Gastroesophageal sphincter (tissue), 4 donors: ENCODE results near the gene PRDM16. TPM values are rescaled to one million over a fixed set of nuclear protein-coding genes. Genes with fewer than 3 reads are reported as not detected.

Source experiments
- ATAC-seq: fragments of 150-250 bp; one replicate; pipeline ENCODE4 v1.9.1; 2016; ENCODE audit warnings: mild to moderate bottlenecking, moderate library complexity
- H3K27ac ChIP-seq, 4 donors: fragments of 200-600 bp; sonication (generic) in 3 of 4; 1 replicate in 3 of 4; 2 replicates in 1 of 4; pipeline ENCODE4 v1.5.1; 2016 to 2019
- H3K27me3 ChIP-seq: fragments of 200-600 bp; sonication (generic); one replicate; pipeline ENCODE4 v1.5.1; 2019
- H3K36me3 ChIP-seq, 2 donors: fragments of 200-600 bp; sonication (generic); one replicate each; pipeline ENCODE4 v1.5.1; 2019; ENCODE audit warnings: control low read depth in 1 of 2
- H3K4me1 ChIP-seq, 3 donors: fragments of 200-600 bp; sonication (generic); 1 replicate in 2 of 3; 2 replicates in 1 of 3; pipeline ENCODE4 v1.5.1; 2016 to 2019; ENCODE audit warnings: control low read depth in 2 of 3
- H3K4me3 ChIP-seq, 2 donors: fragments of 200-600 bp; sonication (generic); one replicate each; pipeline ENCODE4 v1.5.1; 2019; ENCODE audit warnings: mild to moderate bottlenecking in 1 of 2, moderate library complexity in 1 of 2
- H3K9me3 ChIP-seq, 3 donors: fragments of 200-600 bp; sonication (generic); one replicate each; pipeline ENCODE4 v1.5.1; 2017 to 2019; ENCODE audit warnings: control low read depth in 2 of 3
- EP300 ChIP-seq: sonication (generic); formaldehyde crosslinking; IDR thresholded peaks from one replicate; pipeline ENCODE4 v1.6.1; 2017; ENCODE audit warnings: antibody characterized with exemption, mild to moderate bottlenecking
- POLR2A ChIP-seq, 2 donors: fragments of 450-650 bp; IDR thresholded peaks; one replicate each; pipeline ENCODE4 v1.6.1; 2017; ENCODE audit warnings: antibody characterized with exemption in 2 of 2, mild to moderate bottlenecking in 2 of 2, moderate library complexity in 1 of 2
- POLR2AphosphoS5 ChIP-seq: sonication (generic); formaldehyde crosslinking; IDR thresholded peaks from one replicate; pipeline ENCODE4 v1.6.1; 2017; ENCODE audit warnings: antibody characterized with exemption
- WGBS, 2 donors: methylation state at CpG; one replicate each; pipeline ENCODE4 v1.1.5; 2018; ENCODE audit warnings: low coverage in 1 of 2; 5-methylcytosine and 5-hydroxymethylcytosine counted together
- total RNA-seq, 4 donors: library from RNA; depleted of rRNA; stranded (reverse); fragments of >200 nt; gene quantifications; one replicate each; pipeline ENCODE4 v1.1.0, GENCODE V29; 2016
- TF ChIP-seq, protein P1 (sequence below), 4 experiments: fragments of 200-600 bp in 2 of 4; fragments of 450-650 bp in 2 of 4; sonication (generic) in 1 of 4; IDR thresholded peaks; one replicate each; pipeline ENCODE4 v1.5.1; 2017 to 2019; ENCODE audit warnings: antibody characterized with exemption in 4 of 4, mild to moderate bottlenecking in 2 of 4, moderate library complexity in 2 of 4

The PRDM16 gene
- total RNA-seq, 4 donors from 2014 or later, result 1.1 to 3.4 (median 1.6) TPM

DNA sequence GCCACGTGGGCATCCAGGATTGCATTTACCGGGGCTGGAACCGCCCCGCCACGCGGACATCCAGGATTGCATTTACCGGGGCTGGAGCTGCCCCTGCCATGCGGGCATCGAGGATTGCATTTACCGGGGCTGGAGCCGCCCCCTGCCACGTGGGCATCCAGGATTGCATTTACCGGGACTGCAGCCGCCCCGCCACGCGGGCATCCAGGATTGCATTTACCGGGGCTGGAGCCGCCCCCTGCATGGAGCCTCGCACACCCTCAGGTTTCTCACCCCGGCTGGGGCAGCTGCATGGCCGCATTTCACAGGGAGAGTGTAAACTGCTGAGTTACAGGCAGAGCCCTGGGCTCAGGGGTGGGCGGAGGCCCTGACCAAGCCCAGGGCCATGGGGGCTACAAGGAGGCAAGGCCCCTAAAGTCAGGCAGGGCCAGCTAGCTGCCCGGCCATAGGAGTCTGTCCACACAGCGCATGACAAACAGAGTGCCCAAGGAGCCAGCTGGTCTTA lies 218.7 kb downstream of the PRDM16 start:
- 80% methylated on average over 1 of the region's 25 CpGs; no CpG with 5 or more reads in 1 of the 2 donors for WGBS, 2 donors
- ATAC-seq, result no peak
- peaks cover 0 to 10% (median 0%) of the 10 kb centered on the region in 3 donors for H3K4me1 ChIP-seq
- no peak overlapping the region for H3K27ac ChIP-seq
- H3K27me3 ChIP-seq, result peaks cover 57% of the 10 kb centered on the region
- H3K9me3 ChIP-seq, result no peaks in the 10 kb centered on the region
- TF ChIP-seq, protein P1, sequence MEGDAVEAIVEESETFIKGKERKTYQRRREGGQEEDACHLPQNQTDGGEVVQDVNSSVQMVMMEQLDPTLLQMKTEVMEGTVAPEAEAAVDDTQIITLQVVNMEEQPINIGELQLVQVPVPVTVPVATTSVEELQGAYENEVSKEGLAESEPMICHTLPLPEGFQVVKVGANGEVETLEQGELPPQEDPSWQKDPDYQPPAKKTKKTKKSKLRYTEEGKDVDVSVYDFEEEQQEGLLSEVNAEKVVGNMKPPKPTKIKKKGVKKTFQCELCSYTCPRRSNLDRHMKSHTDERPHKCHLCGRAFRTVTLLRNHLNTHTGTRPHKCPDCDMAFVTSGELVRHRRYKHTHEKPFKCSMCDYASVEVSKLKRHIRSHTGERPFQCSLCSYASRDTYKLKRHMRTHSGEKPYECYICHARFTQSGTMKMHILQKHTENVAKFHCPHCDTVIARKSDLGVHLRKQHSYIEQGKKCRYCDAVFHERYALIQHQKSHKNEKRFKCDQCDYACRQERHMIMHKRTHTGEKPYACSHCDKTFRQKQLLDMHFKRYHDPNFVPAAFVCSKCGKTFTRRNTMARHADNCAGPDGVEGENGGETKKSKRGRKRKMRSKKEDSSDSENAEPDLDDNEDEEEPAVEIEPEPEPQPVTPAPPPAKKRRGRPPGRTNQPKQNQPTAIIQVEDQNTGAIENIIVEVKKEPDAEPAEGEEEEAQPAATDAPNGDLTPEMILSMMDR (IDR thresholded peaks at IDR 0.05), result no peak
- TF ChIP-seq POLR2A (IDR thresholded peaks at IDR 0.05) (no peak), POLR2AphosphoS5 (no peak), EP300 (no peak)
- H3K4me3 ChIP-seq, result no peak overlapping the region
- H3K36me3 ChIP-seq, result no peaks in the 10 kb centered on the region

DNA sequence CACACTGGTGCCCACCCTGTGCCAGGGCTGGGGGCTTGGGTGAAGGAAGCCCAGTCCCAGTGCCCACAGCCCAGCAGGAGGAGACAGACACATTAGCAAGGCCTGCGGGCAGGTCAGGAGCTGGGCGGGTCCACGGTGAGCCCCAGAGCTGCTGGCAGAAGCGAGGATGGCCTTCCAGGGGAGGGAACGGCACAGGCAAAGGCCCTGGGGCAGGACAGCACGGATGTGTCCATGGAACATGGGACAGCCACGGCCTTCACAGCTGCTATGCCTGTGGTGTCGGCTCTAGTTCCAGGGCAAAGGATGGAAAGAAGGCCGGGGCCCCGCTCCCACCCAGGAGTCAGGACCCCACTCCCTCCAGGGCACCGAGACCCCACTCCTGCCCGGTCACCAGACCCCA lies 220.5 kb downstream of the PRDM16 start:
- ATAC-seq, result no peak
- no peaks in the 10 kb centered on the region for H3K36me3 ChIP-seq
- TF ChIP-seq POLR2AphosphoS5, result no peak
- TF ChIP-seq, protein P1 (IDR thresholded peaks at IDR 0.05), result no peak
- TF ChIP-seq EP300, result no peak
- no peak for TF ChIP-seq POLR2A (IDR thresholded peaks at IDR 0.05)

DNA sequence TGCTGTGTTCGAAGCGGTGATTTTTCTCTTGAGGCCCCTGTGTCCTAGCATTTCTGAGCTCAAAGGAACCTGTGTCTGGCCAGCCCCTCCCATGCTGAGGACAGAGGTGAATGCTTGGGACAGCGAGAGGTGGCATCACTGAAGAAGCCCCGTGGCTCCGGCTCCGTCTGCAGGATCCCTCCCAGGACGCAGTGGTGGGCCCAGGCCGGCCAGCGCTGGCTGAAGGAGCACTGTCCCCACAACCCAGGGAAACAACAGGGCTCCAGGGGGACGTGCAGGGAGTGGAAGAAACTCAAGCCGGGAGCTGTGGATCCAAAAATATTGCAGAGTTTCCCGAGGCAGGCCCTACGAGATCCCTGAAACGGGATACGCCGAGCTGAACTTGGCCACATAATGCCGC lies 221.4 kb downstream of the PRDM16 start:
- no peak overlapping the region for H3K4me3 ChIP-seq
- H3K27me3 ChIP-seq, result peaks cover 38% of the 10 kb centered on the region
- ATAC-seq, result no peak
- H3K4me1 ChIP-seq, result no peaks in the 10 kb centered on the region
- no peak for TF ChIP-seq EP300
- no peak for TF ChIP-seq POLR2A (IDR thresholded peaks at IDR 0.05)
- no peak for TF ChIP-seq POLR2AphosphoS5
- TF ChIP-seq, protein P1 (IDR thresholded peaks at IDR 0.05), result no peak
- H3K36me3 ChIP-seq, result no peaks in the 10 kb centered on the region
- no peak overlapping the region for H3K27ac ChIP-seq
- no peaks in the 10 kb centered on the region for H3K9me3 ChIP-seq
- WGBS, 2 donors, result 71% methylated on average over 2 of the region's 17 CpGs; no CpG with 5 or more reads in 1 of the 2 donors

More for the DNA sequence above, 220.5 kb downstream of the PRDM16 start:
- no peak overlapping the region for H3K27ac ChIP-seq
- no peaks in the 10 kb centered on the region for H3K9me3 ChIP-seq
- no peaks in the 10 kb centered on the region for H3K4me1 ChIP-seq
- WGBS, 2 donors, result 93 to 100% methylated on average over 2 to 3 of the region's 12 CpGs
- H3K27me3 ChIP-seq, result peaks cover 40% of the 10 kb centered on the region
- no peak overlapping the region for H3K4me3 ChIP-seq

DNA sequence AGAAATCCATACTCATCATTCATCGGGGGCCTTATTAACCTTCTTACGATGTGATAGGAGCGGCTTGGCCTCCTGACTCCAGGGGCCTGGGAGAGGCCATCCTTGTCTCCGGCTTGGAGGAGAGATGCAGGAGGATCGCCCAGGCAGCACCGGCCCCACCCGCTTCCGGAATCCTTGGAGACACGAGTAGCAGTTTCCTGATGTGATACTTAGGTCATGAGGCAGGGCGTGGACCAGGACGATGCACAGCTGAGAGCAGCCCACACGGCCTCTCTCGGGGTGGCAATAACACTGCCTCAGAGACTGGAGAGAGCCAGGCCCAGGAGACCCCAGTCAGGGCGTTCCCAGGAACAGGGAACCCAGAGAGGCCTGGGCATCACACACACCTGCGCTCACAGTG lies 221.9 kb downstream of the PRDM16 start:
- ATAC-seq, result no peak
- no peaks in the 10 kb centered on the region for H3K4me1 ChIP-seq
- no peaks in the 10 kb centered on the region for H3K36me3 ChIP-seq
- WGBS, 2 donors, result no CpG with 5 or more reads among the region's 15 CpGs
- H3K4me3 ChIP-seq, result no peak overlapping the region
- H3K27me3 ChIP-seq, result peaks cover 37% of the 10 kb centered on the region
- TF ChIP-seq EP300 (no peak), POLR2AphosphoS5 (no peak), POLR2A (IDR thresholded peaks at IDR 0.05) (no peak)
- TF ChIP-seq, protein P1 (IDR thresholded peaks at IDR 0.05), result no peak
- no peak overlapping the region for H3K27ac ChIP-seq
- H3K9me3 ChIP-seq, result no peaks in the 10 kb centered on the region

DNA sequence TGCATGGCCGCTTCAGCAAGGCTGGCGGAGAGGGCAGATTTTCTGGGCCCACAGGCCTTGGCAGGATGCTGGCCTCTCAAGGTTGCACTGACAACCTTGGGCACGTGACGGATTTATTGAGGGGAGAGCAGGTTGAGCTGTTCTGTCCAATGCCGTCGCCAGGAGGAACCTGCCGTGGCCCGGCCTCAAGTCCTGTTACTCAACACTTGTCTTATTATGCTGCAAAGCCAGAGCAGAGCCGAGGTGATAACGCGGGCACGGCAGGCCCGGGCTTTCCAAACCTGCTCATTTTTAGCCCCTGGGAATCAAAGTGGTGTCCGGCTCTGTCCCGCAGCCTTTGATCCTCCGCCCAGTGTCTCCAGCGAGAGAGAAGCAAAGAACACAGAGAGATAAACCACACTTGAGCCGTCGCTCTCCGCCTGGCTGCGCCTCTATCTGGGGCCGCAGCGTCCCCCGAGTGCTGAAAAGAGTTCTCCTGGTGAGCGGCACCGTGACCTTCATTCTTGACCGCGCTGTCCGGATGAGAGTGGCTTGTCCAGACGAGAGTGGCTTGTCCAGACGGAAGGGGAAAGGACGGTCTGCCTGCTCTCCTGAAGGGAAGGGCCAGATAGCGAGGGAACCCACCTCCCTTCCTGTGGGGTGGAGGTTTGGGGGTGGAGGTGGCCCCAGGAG lies 223.2 kb downstream of the PRDM16 start:
- H3K27me3 ChIP-seq, result peaks cover 35% of the 10 kb centered on the region

More for the DNA sequence above, 223.2 kb downstream of the PRDM16 start:
- TF ChIP-seq POLR2AphosphoS5 (no peak), POLR2A (IDR thresholded peaks at IDR 0.05) (no peak), EP300 (no peak)
- TF ChIP-seq, protein P1 (IDR thresholded peaks at IDR 0.05), result no peak
- H3K9me3 ChIP-seq, result no peaks in the 10 kb centered on the region
- H3K4me1 ChIP-seq, result no peaks in the 10 kb centered on the region
- ATAC-seq, result no peak
- H3K4me3 ChIP-seq, result no peak overlapping the region
- H3K36me3 ChIP-seq, result no peaks in the 10 kb centered on the region
- no peak overlapping the region for H3K27ac ChIP-seq
- WGBS, 2 donors, result 59 to 100% methylated on average over 1 to 19 of the region's 33 CpGs
